HepG2 (cell line): ENCODE results near the gene ADARB2.

ENCODE experiments used
- CBX5 ChIP-seq: sonication (generic); formaldehyde crosslinking; IDR thresholded peaks from 2 replicates; pipeline ENCODE4 v1.4.0; 2020; ENCODE audit warnings: missing genetic modification reagents, borderline replicate concordance
- EZH2 ChIP-seq: conservative IDR thresholded peaks from 2 replicates; pipeline ENCODE4 v1.6.1; 2012; ENCODE audit warnings: mild to moderate bottlenecking, low read depth, low read length, moderate library complexity
- HDAC2 ChIP-seq: sonication (generic); formaldehyde crosslinking; IDR thresholded peaks from 2 replicates; pipeline ENCODE4 v1.4.0; 2020; ENCODE audit warnings: missing genetic modification reagents
- IRX3 ChIP-seq: sonication (generic); formaldehyde crosslinking; IDR thresholded peaks from 2 replicates; pipeline ENCODE4 v1.8.1; 2023; ENCODE audit warnings: mild to moderate bottlenecking, low read depth, missing genetic modification reagents, borderline replicate concordance
- JUND ChIP-seq: sonication (generic); formaldehyde crosslinking; IDR thresholded peaks from 2 replicates; pipeline ENCODE4 v1.8.0; 2022; ENCODE audit warnings: mild to moderate bottlenecking, missing genetic modification reagents
- POLR2A ChIP-seq, 2 experiments: IDR thresholded peaks; 2 replicates each; pipeline ENCODE4 v1.6.1; 2011; ENCODE audit warnings: low read depth in 2 of 2, low read length in 2 of 2, mild to moderate bottlenecking in 1 of 2, moderate library complexity in 1 of 2; ENCODE audit not compliant: insufficient read depth in 1 of 2
- SOX6 ChIP-seq, 2 experiments: fragments of 450-650 bp in 1 of 2; sonication (generic) in 1 of 2; formaldehyde crosslinking in 1 of 2; IDR thresholded peaks; 2 replicates each; pipeline versions ENCODE4 v1.4.0 to v1.6.1; 2017 to 2020; ENCODE audit warnings: antibody characterized with exemption in 1 of 2, mild to moderate bottlenecking in 1 of 2, missing genetic modification reagents in 1 of 2
- SP140L ChIP-seq: sonication (generic); formaldehyde crosslinking; IDR thresholded peaks from 2 replicates; pipeline ENCODE4 v1.4.0; 2020; ENCODE audit warnings: missing genetic modification reagents, borderline replicate concordance
- TAF15 ChIP-seq: fragments of 200-400 bp; formaldehyde crosslinking; IDR thresholded peaks from one replicate; pipeline ENCODE4 v1.6.1; 2018; ENCODE audit warnings: mild to moderate bottlenecking, low read depth, low read length; ENCODE audit not compliant: poor library complexity, severe bottlenecking
- TF ChIP-seq, protein P1 (sequence below): sonication (generic); formaldehyde crosslinking; IDR thresholded peaks from 2 replicates; pipeline ENCODE4 v1.4.0; 2020; ENCODE audit warnings: missing genetic modification reagents, mild to moderate bottlenecking, borderline replicate concordance
- TF ChIP-seq, protein P2 (sequence below): sonication (generic); formaldehyde crosslinking; conservative IDR thresholded peaks from 2 replicates; pipeline ENCODE4 v1.4.0; 2020; ENCODE audit warnings: missing genetic modification reagents
- TF ChIP-seq, protein P3 (sequence below): sonication (generic); formaldehyde crosslinking; IDR thresholded peaks from 2 replicates; pipeline ENCODE4 v1.4.0; 2020; ENCODE audit warnings: missing genetic modification reagents
- TF ChIP-seq, protein P4 (sequence below): IDR thresholded peaks from 2 replicates; pipeline ENCODE4 v1.6.1; 2016; ENCODE audit warnings: control low read depth

DNA sequence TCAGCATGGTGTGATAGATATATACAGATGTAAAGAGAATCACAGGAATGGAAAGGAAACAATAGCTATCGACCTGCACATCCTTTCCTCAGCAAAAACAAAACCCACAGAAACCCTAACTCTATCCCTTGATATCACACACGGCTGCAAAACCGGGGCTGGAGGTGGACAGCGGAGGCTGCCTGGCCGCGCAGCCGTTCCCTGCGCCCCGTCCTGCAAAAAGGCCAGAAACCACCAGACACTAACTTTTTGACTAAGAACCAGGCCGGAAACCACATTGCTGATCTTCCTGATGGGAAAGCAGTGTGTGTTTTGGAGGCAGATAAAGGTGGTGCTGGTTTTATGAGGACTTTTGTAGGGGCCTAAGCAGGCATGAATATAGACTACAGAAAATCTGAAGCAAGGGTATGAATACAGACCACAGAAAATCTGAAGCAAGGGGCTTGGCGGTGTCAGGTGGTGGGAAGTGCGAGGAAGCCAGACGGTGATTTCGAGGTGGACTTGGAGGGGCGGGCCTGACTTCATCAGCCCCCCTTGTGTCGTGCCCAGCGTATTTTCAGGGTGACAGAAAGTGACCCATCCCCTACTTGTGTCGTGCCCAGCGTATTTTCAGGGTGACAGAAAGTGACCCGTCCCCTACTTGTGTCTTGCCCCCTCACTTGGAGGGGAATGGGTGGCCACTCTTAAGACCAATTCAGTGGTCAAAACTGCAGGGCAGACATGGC, 557.8 kb downstream of the ADARB2 start:
- TF ChIP-seq JUND (CRISPR knock-in tag) = no peak
- no peak for TF ChIP-seq EZH2
- no peak for TF ChIP-seq IRX3 (CRISPR knock-in tag)
- no peak for TF ChIP-seq SOX6 (IDR thresholded peaks at IDR 0.05)
- TF ChIP-seq SOX6 (CRISPR knock-in tag; IDR thresholded peaks at IDR 0.05) = no peak
- TF ChIP-seq, protein P1, sequence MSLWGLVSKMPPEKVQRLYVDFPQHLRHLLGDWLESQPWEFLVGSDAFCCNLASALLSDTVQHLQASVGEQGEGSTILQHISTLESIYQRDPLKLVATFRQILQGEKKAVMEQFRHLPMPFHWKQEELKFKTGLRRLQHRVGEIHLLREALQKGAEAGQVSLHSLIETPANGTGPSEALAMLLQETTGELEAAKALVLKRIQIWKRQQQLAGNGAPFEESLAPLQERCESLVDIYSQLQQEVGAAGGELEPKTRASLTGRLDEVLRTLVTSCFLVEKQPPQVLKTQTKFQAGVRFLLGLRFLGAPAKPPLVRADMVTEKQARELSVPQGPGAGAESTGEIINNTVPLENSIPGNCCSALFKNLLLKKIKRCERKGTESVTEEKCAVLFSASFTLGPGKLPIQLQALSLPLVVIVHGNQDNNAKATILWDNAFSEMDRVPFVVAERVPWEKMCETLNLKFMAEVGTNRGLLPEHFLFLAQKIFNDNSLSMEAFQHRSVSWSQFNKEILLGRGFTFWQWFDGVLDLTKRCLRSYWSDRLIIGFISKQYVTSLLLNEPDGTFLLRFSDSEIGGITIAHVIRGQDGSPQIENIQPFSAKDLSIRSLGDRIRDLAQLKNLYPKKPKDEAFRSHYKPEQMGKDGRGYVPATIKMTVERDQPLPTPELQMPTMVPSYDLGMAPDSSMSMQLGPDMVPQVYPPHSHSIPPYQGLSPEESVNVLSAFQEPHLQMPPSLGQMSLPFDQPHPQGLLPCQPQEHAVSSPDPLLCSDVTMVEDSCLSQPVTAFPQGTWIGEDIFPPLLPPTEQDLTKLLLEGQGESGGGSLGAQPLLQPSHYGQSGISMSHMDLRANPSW (CRISPR knock-in tag) = no peak
- no peak for TF ChIP-seq HDAC2
- TF ChIP-seq, protein P2, sequence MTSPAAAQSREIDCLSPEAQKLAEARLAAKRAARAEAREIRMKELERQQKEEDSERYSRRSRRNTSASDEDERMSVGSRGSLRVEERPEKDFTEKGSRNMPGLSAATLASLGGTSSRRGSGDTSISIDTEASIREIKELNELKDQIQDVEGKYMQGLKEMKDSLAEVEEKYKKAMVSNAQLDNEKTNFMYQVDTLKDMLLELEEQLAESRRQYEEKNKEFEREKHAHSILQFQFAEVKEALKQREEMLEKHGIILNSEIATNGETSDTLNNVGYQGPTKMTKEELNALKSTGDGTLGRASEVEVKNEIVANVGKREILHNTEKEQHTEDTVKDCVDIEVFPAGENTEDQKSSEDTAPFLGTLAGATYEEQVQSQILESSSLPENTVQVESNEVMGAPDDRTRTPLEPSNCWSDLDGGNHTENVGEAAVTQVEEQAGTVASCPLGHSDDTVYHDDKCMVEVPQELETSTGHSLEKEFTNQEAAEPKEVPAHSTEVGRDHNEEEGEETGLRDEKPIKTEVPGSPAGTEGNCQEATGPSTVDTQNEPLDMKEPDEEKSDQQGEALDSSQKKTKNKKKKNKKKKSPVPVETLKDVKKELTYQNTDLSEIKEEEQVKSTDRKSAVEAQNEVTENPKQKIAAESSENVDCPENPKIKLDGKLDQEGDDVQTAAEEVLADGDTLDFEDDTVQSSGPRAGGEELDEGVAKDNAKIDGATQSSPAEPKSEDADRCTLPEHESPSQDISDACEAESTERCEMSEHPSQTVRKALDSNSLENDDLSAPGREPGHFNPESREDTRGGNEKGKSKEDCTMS = no peak
- TF ChIP-seq TAF15 = no peak
- TF ChIP-seq CBX5 (CRISPR knock-in tag) = no peak
- TF ChIP-seq, protein P3, sequence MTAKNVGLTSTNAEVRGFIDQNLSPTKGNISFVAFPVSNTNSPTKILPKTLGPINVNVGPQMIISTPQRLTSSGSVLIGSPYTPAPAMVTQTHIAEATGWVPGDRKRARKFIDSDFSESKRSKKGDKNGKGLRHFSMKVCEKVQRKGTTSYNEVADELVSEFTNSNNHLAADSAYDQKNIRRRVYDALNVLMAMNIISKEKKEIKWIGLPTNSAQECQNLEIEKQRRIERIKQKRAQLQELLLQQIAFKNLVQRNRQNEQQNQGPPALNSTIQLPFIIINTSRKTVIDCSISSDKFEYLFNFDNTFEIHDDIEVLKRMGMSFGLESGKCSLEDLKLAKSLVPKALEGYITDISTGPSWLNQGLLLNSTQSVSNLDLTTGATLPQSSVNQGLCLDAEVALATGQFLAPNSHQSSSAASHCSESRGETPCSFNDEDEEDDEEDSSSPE (CRISPR knock-in tag) = no peak
- TF ChIP-seq, protein P4, sequence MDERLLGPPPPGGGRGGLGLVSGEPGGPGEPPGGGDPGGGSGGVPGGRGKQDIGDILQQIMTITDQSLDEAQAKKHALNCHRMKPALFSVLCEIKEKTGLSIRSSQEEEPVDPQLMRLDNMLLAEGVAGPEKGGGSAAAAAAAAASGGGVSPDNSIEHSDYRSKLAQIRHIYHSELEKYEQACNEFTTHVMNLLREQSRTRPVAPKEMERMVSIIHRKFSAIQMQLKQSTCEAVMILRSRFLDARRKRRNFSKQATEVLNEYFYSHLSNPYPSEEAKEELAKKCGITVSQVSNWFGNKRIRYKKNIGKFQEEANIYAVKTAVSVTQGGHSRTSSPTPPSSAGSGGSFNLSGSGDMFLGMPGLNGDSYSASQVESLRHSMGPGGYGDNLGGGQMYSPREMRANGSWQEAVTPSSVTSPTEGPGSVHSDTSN (CRISPR knock-in tag) = no peak
- TF ChIP-seq SP140L (CRISPR knock-in tag) = no peak
- TF ChIP-seq POLR2A (IDR thresholded peaks at IDR 0.05; ENCODE audit: insufficient read depth in 1 of 2, low read depth in 2 of 2, low read length in 2 of 2) = no peak
